SU-DHL-6 (cell line): ENCODE measurements around the gene JPH4.

Experiments
- EZH2phosphoT487 ChIP-seq: fragments of 200-600 bp; sonication (generic), shearing (Covaris generic); conservative IDR thresholded peaks from 2 replicates; pipeline ENCODE4 v1.6.1; 2018; ENCODE audit warnings: mild to moderate bottlenecking, antibody characterized with exemption, low read length, moderate library complexity, mixed read lengths
- TF ChIP-seq, protein P1 (sequence below): fragments of 200-600 bp; sonication (generic); IDR thresholded peaks from one replicate; pipeline ENCODE4 v1.5.1; 2017; ENCODE audit warnings: antibody characterized with exemption, mild to moderate bottlenecking, low read length, moderate library complexity; ENCODE audit not compliant: insufficient read depth, poor library complexity, severe bottlenecking

DNA sequence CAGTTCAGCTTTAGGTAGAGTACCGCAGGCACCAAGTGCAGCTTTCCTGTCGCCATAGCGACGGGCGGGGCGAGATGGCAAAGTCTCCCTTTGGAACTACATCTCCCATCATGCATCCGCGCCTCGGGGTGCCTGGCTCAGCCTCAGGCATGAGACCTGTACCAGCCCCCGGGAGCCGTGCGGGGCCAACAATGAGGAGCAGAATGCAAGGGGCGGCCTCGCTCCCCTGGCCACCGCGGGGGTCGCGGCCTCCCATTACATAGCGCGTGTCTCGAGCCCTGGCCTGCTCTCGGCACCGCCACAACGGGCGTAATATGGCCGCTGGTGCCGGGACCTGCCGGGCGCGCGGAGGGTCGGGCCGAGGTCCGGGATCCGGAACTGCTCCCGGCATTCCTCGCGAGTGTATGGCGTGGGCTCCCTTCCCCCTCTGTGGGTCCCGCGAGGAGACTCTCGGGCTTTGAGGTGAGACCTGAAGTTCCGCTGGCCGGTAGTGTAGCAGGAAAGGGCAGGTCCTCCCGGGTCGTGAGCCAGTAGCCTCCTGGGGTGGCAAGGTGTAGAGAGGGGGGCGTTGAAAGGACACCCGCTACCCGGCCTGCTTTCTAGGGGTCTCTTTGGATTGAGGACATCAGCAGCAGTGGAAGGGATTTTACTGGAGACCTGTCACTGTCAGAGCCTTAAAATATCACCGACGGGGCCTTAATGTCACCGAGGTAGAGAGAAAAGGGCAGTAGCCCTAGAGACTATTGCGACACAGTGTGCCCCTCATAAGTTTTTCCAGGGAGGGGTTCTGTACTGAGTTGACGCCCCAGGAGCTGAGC, 22.5 kb downstream of the JPH4 start, which contains the start of gene THTPA:
- TF ChIP-seq, protein P1, sequence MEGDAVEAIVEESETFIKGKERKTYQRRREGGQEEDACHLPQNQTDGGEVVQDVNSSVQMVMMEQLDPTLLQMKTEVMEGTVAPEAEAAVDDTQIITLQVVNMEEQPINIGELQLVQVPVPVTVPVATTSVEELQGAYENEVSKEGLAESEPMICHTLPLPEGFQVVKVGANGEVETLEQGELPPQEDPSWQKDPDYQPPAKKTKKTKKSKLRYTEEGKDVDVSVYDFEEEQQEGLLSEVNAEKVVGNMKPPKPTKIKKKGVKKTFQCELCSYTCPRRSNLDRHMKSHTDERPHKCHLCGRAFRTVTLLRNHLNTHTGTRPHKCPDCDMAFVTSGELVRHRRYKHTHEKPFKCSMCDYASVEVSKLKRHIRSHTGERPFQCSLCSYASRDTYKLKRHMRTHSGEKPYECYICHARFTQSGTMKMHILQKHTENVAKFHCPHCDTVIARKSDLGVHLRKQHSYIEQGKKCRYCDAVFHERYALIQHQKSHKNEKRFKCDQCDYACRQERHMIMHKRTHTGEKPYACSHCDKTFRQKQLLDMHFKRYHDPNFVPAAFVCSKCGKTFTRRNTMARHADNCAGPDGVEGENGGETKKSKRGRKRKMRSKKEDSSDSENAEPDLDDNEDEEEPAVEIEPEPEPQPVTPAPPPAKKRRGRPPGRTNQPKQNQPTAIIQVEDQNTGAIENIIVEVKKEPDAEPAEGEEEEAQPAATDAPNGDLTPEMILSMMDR = no peak
- no peak for TF ChIP-seq EZH2phosphoT487
